Measurements from ENCODE around the gene THAP4. TPM values are rescaled to one million over a fixed set of nuclear protein-coding genes. Genes with fewer than 3 reads are reported as not detected.

Gene THAP4
- polyA plus RNA-seq, 1 donor (not counting 4 experiments of a cell fraction or from before 2014, with no cell fraction given), result 30.3 TPM

- Histone ChIP-seq H3K36me3 (ENCODE audit: control insufficient read depth in 2 of 2, extremely low read depth in 1 of 2, insufficient read depth in 2 of 2, low read length in 2 of 2) (peaks cover 22 to 47% of the 10 kb centered on the region in 2 experiments), H3K27ac (ENCODE audit: control insufficient read depth, insufficient read depth, low read length) (no peak overlapping the region), H3K4me3 (ENCODE audit: control insufficient read depth in 2 of 3, extremely low read depth in 1 of 3, insufficient read depth in 2 of 3, low read depth in 1 of 3, low read length in 3 of 3) (no peak overlapping the region), H4K20me1 (ENCODE audit: control insufficient read depth, extremely low read depth, insufficient read depth, low read length) (peaks cover 13% of the 10 kb centered on the region), H2AFZ (ENCODE audit: control insufficient read depth, low read length) (no peak overlapping the region), H3K9me1 (ENCODE audit: control insufficient read depth, extremely low read depth, insufficient read depth, low read length) (no peaks in the 10 kb centered on the region), H3K9ac (ENCODE audit: control insufficient read depth, extremely low read depth, insufficient read depth, low read length) (no peak overlapping the region), H3K79me2 (ENCODE audit: control insufficient read depth, insufficient read depth, low read length) (peaks cover 37% of the 10 kb centered on the region), H3K9me3 (ENCODE audit: control insufficient read depth, low read depth, low read length) (no peaks in the 10 kb centered on the region), H3K4me2 (ENCODE audit: control insufficient read depth, extremely low read depth, insufficient read depth, low read depth, low read length) (no peak overlapping the region), H3K27me3 (ENCODE audit: control insufficient read depth, extremely low read depth, insufficient read depth, low read length) (no peaks in the 10 kb centered on the region), H3K4me1 (ENCODE audit: control insufficient read depth, extremely low read depth, insufficient read depth, low read length) (no peaks in the 10 kb centered on the region)
- TF ChIP-seq, protein P1, sequence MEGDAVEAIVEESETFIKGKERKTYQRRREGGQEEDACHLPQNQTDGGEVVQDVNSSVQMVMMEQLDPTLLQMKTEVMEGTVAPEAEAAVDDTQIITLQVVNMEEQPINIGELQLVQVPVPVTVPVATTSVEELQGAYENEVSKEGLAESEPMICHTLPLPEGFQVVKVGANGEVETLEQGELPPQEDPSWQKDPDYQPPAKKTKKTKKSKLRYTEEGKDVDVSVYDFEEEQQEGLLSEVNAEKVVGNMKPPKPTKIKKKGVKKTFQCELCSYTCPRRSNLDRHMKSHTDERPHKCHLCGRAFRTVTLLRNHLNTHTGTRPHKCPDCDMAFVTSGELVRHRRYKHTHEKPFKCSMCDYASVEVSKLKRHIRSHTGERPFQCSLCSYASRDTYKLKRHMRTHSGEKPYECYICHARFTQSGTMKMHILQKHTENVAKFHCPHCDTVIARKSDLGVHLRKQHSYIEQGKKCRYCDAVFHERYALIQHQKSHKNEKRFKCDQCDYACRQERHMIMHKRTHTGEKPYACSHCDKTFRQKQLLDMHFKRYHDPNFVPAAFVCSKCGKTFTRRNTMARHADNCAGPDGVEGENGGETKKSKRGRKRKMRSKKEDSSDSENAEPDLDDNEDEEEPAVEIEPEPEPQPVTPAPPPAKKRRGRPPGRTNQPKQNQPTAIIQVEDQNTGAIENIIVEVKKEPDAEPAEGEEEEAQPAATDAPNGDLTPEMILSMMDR (optimal IDR thresholded peaks at IDR 0.05 in 1 of 3, IDR thresholded peaks at IDR 0.05 in 1 of 3, conservative IDR thresholded peaks at IDR 0.05 in 1 of 3; ENCODE audit: extremely low read depth in 1 of 3, insufficient read depth in 2 of 3, low read length in 3 of 3), result no peak
- TF ChIP-seq EZH2 (IDR thresholded peaks at IDR 0.05; ENCODE audit: low read length), result no peak
- dilution Hi-C loops (cut with MboI; ENCODE audit: extremely low pct_ligation_motif_present, low sequenced_read_pairs), result no loop called here
- DNase-seq (ENCODE audit: low read depth, low spot score) (no peak), FAIRE-seq (no peak)
Observed at GRCh38 chr2:241652722-241653121, 15.8 kb upstream of the THAP4 start.

DNA sequence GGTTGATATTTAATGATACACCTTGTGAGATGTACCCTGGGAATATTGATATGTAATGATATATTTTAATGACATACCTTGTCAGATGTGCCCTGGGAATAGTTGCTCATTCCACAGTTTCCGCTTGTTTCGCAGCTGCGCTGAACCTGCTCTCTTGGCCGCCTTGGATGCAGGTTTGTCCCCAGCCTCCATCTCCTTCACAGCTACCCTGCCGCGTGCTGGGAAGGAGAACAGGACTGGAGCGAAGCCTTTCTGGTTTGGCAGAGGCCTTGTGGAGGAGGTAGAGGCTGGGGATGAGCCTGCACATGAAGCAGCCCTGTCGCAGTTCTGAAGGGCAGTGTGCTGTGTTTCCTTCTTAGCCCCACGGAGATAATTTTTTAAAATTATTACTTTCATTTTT, 15.2 kb upstream of the THAP4 start:
- peaks cover 37% of the 10 kb centered on the region for H3K79me2 ChIP-seq (ENCODE audit: control insufficient read depth, insufficient read depth, low read length)
- no peak overlapping the region for H3K27ac ChIP-seq (ENCODE audit: control insufficient read depth, insufficient read depth, low read length)
- dilution Hi-C loops (cut with MboI; ENCODE audit: extremely low pct_ligation_motif_present, low sequenced_read_pairs), result no loop called here
- H3K4me1 ChIP-seq (ENCODE audit: control insufficient read depth, extremely low read depth, insufficient read depth, low read length), result no peaks in the 10 kb centered on the region
- DNase-seq (ENCODE audit: low read depth, low spot score), result no peak
- H3K27me3 ChIP-seq (ENCODE audit: control insufficient read depth, extremely low read depth, insufficient read depth, low read length), result no peaks in the 10 kb centered on the region
- no peak overlapping the region for H3K4me2 ChIP-seq (ENCODE audit: control insufficient read depth, extremely low read depth, insufficient read depth, low read depth, low read length)
- TF ChIP-seq EZH2 (IDR thresholded peaks at IDR 0.05; ENCODE audit: low read length), result no peak
- TF ChIP-seq, protein P1 (optimal IDR thresholded peaks at IDR 0.05 in 1 of 3, IDR thresholded peaks at IDR 0.05 in 1 of 3, conservative IDR thresholded peaks at IDR 0.05 in 1 of 3; ENCODE audit: extremely low read depth in 1 of 3, insufficient read depth in 2 of 3, low read length in 3 of 3), result no peak
- no peak overlapping the region for H3K9ac ChIP-seq (ENCODE audit: control insufficient read depth, extremely low read depth, insufficient read depth, low read length)
- peaks cover 21 to 47% of the 10 kb centered on the region in 2 experiments for H3K36me3 ChIP-seq (ENCODE audit: control insufficient read depth in 2 of 2, extremely low read depth in 1 of 2, insufficient read depth in 2 of 2, low read length in 2 of 2)
- no peak for FAIRE-seq
- H3K9me1 ChIP-seq (ENCODE audit: control insufficient read depth, extremely low read depth, insufficient read depth, low read length), result no peaks in the 10 kb centered on the region
- peaks cover 13% of the 10 kb centered on the region for H4K20me1 ChIP-seq (ENCODE audit: control insufficient read depth, extremely low read depth, insufficient read depth, low read length)
- H3K9me3 ChIP-seq (ENCODE audit: control insufficient read depth, low read depth, low read length), result no peaks in the 10 kb centered on the region
- no peak overlapping the region for H3K4me3 ChIP-seq (ENCODE audit: control insufficient read depth in 2 of 3, extremely low read depth in 1 of 3, insufficient read depth in 2 of 3, low read depth in 1 of 3, low read length in 3 of 3)
- no peak overlapping the region for H2AFZ ChIP-seq (ENCODE audit: control insufficient read depth, low read length)

All from keratinocyte (primary cell).